Right renal cortex interstitium (tissue), 3 donors: ENCODE measurements around the gene IAPP. TPM values are rescaled to one million over a fixed set of nuclear protein-coding genes. Genes with fewer than 3 reads are reported as not detected.
"Not testable (repeated sequence)": the region's sequence is repeated elsewhere in the genome, so short reads cannot be mapped to it uniquely, and the experiment has no call there.

Experiments
- DNase-seq, 3 donors: peaks; one replicate each; pipeline ENCODE4 v3.0.0-alpha.2; 2013; ENCODE audit warnings: low read depth in 3 of 3, low spot score in 2 of 3
- polyA plus RNA-seq, 3 donors: library from polyadenylated mRNA; unstranded; fragments of 120-200 nt; gene quantifications; one replicate each; pipeline ENCODE4 v1.2.1, GENCODE V29; 2013; ENCODE audit not compliant: insufficient read length in 3 of 3

The IAPP gene
- polyA plus RNA-seq, 3 donors: not detected

DNA sequence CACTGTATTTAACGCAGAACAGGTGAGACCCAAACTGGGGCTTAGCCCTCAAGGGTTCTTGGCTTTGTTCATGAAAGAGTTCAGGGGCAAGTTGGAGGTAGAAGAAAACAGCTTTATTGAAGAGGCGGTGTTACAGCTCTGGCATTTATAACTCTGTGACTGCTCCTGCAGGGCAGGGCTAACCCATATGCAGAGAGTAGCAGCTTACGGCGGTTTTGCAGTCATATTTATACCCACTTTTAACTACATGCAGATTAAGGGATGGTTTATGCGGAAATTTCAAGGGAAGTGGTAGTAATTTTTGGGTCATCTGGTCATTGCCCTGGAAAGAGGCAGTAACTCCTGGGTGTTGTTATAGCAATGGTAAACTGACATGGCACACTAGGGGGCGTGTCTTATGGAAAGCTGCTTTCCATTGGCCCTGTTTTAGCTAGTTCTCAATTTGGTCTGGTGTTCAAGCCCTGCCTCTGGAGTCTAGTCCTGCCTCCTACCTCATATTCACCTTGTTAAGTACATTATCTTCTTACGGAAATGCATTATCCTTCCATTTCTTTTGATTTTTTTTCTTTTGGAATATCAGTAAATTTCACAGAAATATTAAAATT is 1.8 kb upstream of the IAPP start:
- DNase-seq: no peak

DNA sequence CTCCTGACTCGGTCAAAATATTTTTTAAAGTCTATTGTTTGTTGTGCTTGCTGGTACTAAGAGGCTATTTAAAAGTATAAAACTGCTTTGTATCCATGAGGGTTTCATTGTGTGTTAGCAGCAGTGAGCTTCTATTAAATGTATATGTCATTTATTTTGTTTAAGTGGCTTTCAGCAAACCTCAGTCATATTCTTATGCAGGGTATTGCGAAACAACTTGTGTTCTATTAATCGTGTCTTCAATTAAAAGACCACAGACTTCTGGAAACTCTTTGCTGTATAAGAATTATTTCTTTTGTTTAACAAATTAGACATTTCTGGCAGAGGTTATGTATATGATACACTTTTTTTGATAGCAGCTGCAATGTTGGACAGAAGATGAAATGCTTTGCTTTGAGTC is 6.5 kb downstream of the IAPP start:
- no peak for DNase-seq

DNA sequence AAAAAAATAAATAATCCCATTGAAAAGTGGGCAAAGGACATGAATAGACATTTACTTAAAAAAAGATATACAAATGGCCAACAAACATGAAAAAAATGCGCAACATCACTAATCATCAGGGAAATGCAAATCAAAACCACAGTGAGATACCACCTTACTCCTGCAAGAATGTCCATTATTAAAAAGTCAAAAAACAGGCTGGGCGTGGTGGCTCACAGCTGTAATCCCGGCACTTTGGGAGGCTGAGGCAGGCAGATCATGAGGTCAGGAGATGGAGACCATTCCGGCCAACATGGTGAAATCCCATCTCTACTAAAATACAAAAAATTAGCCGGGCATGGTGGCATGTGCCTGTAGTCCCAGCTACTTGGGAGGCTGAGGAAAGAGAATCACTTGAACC is 8.6 kb downstream of the IAPP start:
- DNase-seq: not testable (repeated sequence)

DNA sequence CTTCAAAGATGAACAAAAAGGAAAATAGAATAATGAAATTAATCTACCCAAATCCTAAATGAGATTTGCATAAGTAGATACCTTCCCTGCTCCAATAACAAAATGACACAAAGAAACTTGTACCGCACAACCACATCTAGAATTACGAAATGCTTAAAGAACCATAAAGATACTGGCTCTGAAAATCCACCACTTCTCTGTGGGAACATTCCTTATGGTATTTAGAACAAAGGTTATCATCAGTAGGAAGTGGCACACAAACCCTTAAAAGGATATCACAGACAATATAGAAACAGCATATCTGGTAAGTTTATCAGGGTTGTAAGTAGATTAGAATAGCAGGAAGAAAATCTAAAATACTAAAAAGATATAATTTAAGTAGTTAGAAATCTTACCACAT is 11.6 kb downstream of the IAPP start:
- no peak for DNase-seq

DNA sequence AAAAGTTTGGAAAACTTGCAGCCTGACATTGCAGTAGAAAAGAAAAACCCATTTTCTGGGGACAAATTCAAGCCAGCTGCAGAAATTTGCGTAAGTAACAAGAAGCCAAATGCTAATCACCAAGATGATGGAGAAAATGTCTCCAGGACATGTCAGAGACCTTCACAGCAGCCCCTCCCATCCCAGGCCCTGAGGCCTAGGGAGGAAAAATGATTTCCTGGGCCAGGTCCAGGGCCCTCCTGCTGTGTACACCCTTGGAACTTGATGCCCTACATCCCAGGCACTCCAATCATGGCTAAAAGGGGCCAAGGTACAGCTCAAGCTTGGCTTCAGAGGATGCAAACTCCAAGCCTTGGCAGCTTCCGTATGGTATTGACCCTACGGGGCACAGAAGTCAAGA is 14.5 kb downstream of the IAPP start:
- no peak for DNase-seq

DNA sequence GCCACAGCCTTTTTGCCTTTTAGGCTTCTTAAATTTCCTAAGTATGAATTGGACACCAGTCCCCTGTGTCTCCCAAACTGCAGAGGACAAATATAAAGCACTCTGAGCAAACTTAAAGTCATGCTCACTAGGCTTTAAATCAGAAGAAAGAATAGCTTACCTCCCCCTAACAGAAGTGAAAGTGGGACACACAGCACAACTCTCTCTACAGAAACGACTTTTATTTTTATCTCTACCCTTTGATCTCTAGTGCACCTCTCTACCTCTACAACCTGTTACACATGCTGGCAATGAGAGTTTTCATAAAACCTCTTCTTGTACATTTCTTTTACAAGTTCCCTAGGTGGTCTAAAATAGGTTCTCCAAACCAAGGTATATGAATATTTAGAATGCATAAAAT is 19.7 kb downstream of the IAPP start:
- no peak for DNase-seq

DNA sequence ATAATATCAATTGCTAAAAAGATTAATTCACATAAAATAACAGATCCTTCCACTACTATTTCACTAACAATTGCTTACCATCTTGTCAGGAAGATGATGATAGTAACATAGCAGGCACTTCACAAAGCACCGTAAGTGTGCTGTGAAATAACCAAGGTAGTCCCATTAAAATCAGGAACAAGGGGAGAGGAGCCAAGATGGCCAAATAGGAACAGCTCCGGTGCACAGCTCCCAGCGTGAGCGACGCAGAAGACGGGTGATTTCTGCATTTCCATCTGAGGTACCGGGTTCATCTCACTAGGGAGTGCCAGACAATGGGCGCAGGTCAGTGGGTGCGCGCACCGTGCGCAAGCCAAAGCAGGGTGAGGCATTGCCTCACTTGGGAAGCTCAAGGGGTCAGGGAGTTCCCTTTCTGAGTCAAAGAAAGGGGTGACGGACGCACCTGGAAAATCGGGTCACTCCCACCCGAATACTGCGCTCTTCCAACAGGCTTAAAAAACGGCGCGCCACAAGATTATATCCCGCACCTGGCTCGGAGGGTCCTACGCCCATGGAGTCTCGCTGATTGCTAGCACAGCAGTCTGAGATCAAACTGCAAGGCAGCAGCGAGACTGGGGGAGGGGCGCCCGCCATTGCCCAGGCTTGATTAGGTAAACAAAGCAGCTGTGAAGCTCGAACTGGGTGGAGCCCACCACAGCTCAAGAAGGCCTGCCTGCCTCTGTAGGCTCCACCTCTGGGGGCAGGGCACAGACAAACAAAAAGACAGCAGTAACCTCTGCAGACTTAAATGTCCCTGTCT is 22.3 kb downstream of the IAPP start:
- not testable (repeated sequence) for DNase-seq

DNA sequence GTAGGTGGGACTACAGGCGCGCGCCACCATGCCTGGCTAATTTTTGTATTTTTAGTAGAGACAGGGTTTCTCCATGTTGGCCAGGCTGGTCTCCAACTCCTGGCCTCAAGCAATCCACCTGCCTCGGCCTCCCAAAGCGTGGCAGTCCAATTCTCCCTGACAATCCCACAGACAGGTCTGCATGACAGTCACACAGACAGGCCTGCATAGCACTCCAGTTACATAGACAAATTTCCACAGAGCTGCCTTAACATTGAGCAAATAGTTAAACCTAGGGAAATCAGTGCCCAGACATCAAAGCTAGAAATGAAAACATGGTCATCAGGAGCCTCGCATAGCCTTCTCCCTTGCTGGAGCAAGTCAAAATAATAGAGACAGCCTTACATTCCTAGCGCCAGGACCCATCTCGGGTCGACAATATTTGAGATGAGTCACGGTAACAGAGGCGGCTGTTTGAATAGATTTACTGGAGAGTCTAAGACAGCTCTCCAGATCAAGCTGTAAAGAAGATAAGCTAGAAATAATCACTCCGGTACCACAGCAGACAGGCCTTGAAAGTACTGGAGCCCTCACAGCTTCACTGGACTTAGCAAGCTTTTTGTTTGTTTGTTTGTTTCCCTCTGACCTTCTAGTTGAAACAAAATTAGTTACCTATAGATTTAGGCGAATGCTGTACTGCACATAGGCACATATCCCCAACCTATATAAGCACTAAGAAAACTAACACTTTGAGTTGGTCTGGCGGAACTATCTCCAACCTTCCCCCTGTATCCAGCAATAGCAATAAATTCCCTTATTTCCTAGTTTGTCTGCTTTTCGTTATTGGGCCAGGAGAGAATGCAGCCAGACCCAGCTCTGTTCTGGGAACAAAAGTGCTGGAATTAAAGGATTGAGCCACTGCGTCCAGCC is 40.9 kb downstream of the IAPP start:
- DNase-seq: no peak

DNA sequence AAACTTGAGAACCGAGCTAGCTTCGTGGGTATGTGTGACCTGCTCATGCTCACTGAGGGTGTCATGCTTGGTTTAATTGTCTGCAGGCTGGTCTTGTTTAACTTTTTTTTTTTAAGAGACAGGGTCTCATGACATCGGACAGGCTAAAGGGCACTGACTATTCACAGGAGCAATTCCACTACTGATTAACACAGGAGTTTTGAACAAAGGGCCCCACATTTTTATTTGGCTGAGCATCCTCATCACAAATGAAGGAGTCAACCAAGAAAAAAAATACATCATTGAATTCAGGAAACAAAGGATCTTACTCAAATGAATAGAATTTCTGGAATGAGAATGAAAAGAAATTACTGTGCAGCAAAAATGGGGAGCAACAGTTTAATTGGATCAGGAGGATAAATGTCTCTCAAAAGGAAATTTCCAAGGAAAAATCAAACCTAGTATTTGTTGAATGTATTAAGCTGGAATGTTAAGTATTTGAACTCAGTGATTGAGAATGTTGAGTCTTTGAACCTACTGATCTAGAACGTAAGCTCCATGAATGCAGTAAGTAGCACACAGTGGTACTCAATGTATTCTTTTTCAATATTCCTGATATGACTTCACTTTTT is 43.9 kb downstream of the IAPP start:
- DNase-seq: no peak

DNA sequence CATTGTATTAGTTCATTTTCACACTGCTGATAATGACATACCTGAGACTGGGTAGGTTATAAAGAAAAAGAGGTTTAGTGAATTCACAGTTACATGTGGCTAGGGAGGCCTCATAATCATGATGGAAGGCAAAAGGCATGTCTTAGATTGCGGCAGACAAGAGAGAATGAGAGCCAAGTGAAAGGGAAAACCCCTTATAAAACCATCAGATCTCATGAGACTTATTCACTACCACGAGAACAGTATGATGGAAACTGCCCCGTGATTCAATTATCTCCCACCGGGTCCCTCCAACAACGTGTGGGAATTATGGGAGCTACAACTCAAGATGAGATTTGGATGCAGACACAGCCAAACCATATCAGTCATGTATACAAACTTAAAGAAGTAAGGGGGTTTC is 45.7 kb downstream of the IAPP start:
- not testable (repeated sequence) for DNase-seq

DNA sequence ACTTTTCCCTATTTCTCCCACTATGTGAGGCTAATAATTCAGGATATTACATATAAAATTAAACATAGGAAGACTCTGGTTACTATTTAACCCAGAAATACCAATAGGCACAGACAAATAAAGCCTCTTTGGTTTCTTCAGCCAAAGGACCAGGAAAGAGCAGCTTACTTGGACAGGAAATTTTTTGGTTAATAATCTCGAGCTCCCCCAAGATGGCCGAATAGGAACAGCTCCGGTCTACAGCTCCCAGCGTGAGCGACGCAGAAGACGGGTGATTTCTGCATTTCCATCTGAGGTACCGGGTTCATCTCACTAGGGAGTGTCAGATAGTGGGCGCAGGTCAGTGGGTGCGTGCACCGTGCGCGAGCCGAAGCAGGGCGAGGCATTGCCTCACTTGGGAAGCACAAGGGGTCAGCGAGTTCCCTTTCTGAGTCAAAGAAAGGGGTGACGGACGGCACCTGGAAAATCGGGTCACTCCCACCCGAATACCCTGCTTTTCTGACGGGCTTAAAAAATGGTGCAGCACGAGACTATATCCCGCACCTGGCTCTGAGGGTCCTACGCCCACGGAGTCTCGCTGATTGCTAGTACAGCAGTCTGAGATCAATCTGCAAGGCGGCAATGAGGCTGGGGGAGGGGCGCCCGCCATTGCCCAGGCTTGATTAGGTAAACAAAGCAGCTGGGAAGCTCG is 46.5 kb downstream of the IAPP start:
- DNase-seq: not testable (repeated sequence)

DNA sequence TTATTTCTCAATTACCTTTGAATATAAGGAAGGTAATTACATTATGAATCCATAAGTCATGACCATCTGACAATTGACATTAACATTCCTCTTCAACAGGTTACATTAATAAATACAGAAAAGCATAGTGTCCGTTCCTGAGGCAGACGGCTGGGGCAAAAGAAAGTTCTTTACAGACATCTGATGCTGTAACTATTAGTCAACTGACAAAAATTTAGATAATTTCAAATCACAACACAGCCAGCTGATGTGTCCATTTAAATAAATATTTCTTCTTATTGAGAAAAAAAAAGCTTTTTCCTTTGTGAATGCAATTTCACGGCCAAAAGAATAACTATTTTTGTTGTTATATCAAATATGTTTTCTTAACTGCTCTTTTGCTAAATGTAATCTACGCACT is 55.5 kb downstream of the IAPP start:
- no peak for DNase-seq

Other genes starting within 250 kb of the IAPP start
- gene SLCO1B1, start 241.7 kb upstream of the IAPP start, polyA plus RNA-seq: not detected
- 1 to 10 TPM in 1 of 3 donors, under 1 TPM in 2; 0.03 to 1.5 (median 0.15) TPM for gene SLCO1A2, start 38.0 kb upstream of the IAPP start, polyA plus RNA-seq
- 10 to 100 TPM; 16.4 to 19.9 (median 17.8) TPM for gene PYROXD1, start 64.8 kb downstream of the IAPP start, polyA plus RNA-seq
- gene RECQL, start 128.7 kb downstream of the IAPP start, polyA plus RNA-seq: 10 to 100 TPM; 33.8 to 38.8 (median 35.0) TPM
- 10 to 100 TPM; 36.6 to 42.2 (median 41.6) TPM for gene GOLT1B, start 128.9 kb downstream of the IAPP start, polyA plus RNA-seq
- gene SPX, start 153.4 kb downstream of the IAPP start, polyA plus RNA-seq: 10 to 100 TPM; 14.7 to 21.3 (median 18.9) TPM
- under 1 TPM in 2 of 3 donors, not detected in 1; 0.08 to 0.19 TPM for gene GYS2, start 231.9 kb downstream of the IAPP start, polyA plus RNA-seq